Mucosa of stomach (tissue), 1 donor: ENCODE results near the gene NF1.
"Not testable (repeated sequence)": the region's sequence is repeated elsewhere in the genome, so short reads cannot be mapped to it uniquely, and the experiment has no call there.

Experiments used
- H3K27me3 ChIP-seq: one replicate; pipeline ENCODE4 v1.7.0; 2013; ENCODE audit warnings: mild to moderate bottlenecking, low read length; ENCODE audit not compliant: control insufficient read depth, insufficient read depth
- H3K36me3 ChIP-seq: one replicate; pipeline ENCODE4 v1.7.0; 2013; ENCODE audit warnings: low read length; ENCODE audit not compliant: control insufficient read depth, insufficient read depth
- H3K4me1 ChIP-seq: one replicate; pipeline ENCODE4 v1.7.0; 2013; ENCODE audit warnings: mild to moderate bottlenecking, low read length; ENCODE audit not compliant: control insufficient read depth, insufficient read depth
- H3K4me3 ChIP-seq: one replicate; pipeline ENCODE4 v1.7.0; 2013; ENCODE audit warnings: low read length
- H3K9ac ChIP-seq: one replicate; pipeline ENCODE4 v1.7.0; 2013; ENCODE audit warnings: mild to moderate bottlenecking, low read length, moderate library complexity
- H3K9me3 ChIP-seq: one replicate; pipeline ENCODE4 v1.7.0; 2013; ENCODE audit warnings: mild to moderate bottlenecking, low read length, moderate library complexity; ENCODE audit not compliant: control insufficient read depth
- donor health status: Pancreatic carcinoma.

The NF1 gene

GRCh38 chr17:31167111-31167510, 72.3 kb downstream of the NF1 start:
- no peaks in the 10 kb centered on the region for H3K36me3 ChIP-seq
- H3K27me3 ChIP-seq: no peaks in the 10 kb centered on the region
- H3K9me3 ChIP-seq: no peaks in the 10 kb centered on the region
- no peak overlapping the region for H3K9ac ChIP-seq
- H3K4me3 ChIP-seq: no peak overlapping the region
- H3K4me1 ChIP-seq: no peaks in the 10 kb centered on the region

GRCh38 chr17:31171701-31172100, 76.9 kb downstream of the NF1 start:
- Histone ChIP-seq H3K9me3 (no peaks in the 10 kb centered on the region), H3K36me3 (no peaks in the 10 kb centered on the region), H3K27me3 (no peaks in the 10 kb centered on the region), H3K9ac (no peak overlapping the region), H3K4me3 (no peak overlapping the region), H3K4me1 (no peaks in the 10 kb centered on the region)

GRCh38 chr17:31172388-31172787, 77.6 kb downstream of the NF1 start:
- Histone ChIP-seq H3K27me3 (no peaks in the 10 kb centered on the region), H3K36me3 (no peaks in the 10 kb centered on the region), H3K9ac (no peak overlapping the region), H3K4me1 (no peaks in the 10 kb centered on the region), H3K9me3 (no peaks in the 10 kb centered on the region), H3K4me3 (no peak overlapping the region)

DNA sequence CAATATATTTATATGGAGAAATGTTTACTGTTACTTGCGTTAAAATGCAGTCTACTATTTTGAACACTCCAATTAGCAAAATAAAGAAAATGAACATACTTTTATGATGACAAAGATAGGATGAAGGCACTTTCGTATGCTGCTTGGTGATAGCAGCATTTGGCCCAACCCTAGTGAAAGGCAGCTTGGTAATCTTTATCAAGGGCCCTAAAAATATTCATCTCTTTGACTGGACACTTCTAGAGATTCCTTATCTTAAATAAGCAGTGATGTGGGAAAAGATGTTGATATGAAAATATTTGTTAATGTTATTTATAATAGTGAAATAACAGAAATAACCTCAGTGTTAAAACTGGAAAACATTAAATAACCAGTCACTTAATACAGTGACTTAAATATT, 79.4 kb downstream of the NF1 start:
- Histone ChIP-seq H3K36me3 (no peaks in the 10 kb centered on the region), H3K27me3 (no peaks in the 10 kb centered on the region), H3K4me3 (no peak overlapping the region), H3K9ac (no peak overlapping the region), H3K4me1 (no peaks in the 10 kb centered on the region), H3K9me3 (no peaks in the 10 kb centered on the region)

GRCh38 chr17:31175237-31175636, 80.5 kb downstream of the NF1 start:
- H3K9me3 ChIP-seq: no peaks in the 10 kb centered on the region
- no peak overlapping the region for H3K4me3 ChIP-seq
- H3K27me3 ChIP-seq: no peaks in the 10 kb centered on the region
- no peak overlapping the region for H3K9ac ChIP-seq
- H3K36me3 ChIP-seq: no peaks in the 10 kb centered on the region
- no peaks in the 10 kb centered on the region for H3K4me1 ChIP-seq

DNA sequence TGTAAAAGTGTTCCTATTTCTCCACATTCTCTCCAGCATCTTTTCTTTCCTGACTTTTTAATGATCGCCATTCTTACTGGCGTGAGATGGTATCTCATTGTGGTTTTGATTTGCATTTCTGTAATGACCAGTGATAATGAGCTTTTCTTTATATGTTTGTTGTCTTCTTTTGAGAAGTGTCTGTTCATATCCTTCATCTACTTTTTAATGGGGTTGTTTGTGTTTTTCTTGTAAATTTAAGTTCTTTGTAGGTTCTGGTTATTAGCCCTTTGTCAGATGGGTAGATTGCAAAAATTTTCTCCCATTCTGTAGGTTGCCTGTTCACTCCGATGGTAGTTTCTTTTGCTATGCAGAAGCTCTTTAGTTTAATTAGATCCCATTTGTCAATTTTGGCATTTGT, 81.4 kb downstream of the NF1 start:
- H3K36me3 ChIP-seq, H3K9me3 ChIP-seq, H3K27me3 ChIP-seq, H3K4me3 ChIP-seq, H3K9ac ChIP-seq, H3K4me1 ChIP-seq: not testable (repeated sequence)

DNA sequence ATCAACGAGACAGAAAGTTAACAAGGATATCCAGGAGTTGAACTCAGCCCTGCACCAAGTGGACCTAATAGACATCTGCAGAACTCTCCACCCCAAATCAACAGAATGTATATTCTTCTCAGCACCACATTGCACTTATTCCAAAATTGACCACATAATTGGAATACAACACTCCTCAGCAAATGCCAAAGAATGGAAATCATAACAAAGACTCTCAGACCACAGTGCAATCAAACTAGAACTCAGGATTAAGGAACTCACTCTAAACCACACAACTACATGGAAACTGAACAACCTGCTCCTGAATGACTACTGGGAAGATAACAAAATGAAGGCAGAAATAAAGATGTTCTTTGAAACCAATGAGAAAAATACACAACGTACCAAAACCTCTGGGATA, 84.2 kb downstream of the NF1 start:
- H3K9ac ChIP-seq, H3K4me3 ChIP-seq, H3K36me3 ChIP-seq, H3K9me3 ChIP-seq, H3K4me1 ChIP-seq, H3K27me3 ChIP-seq: not testable (repeated sequence)

GRCh38 chr17:31195305-31195704, 100.5 kb downstream of the NF1 start:
- Histone ChIP-seq H3K27me3 (no peaks in the 10 kb centered on the region), H3K4me3 (no peak overlapping the region), H3K9ac (no peak overlapping the region), H3K9me3 (no peaks in the 10 kb centered on the region), H3K4me1 (no peaks in the 10 kb centered on the region), H3K36me3 (no peaks in the 10 kb centered on the region)

- H3K9ac ChIP-seq: no peak overlapping the region
- no peaks in the 10 kb centered on the region for H3K4me1 ChIP-seq
- no peaks in the 10 kb centered on the region for H3K27me3 ChIP-seq
- no peaks in the 10 kb centered on the region for H3K9me3 ChIP-seq
- no peak overlapping the region for H3K4me3 ChIP-seq
- H3K36me3 ChIP-seq: no peaks in the 10 kb centered on the region
Observed at GRCh38 chr17:31198026-31198425, 103.2 kb downstream of the NF1 start.

- H3K4me1 ChIP-seq, H3K4me3 ChIP-seq, H3K27me3 ChIP-seq, H3K9ac ChIP-seq, H3K36me3 ChIP-seq, H3K9me3 ChIP-seq: not testable (repeated sequence)
Observed at GRCh38 chr17:31198666-31199065, 103.9 kb downstream of the NF1 start.

GRCh38 chr17:31200287-31200686, 105.5 kb downstream of the NF1 start:
- Histone ChIP-seq H3K4me1 (no peaks in the 10 kb centered on the region), H3K9me3 (no peaks in the 10 kb centered on the region), H3K9ac (no peak overlapping the region), H3K4me3 (no peak overlapping the region), H3K36me3 (no peaks in the 10 kb centered on the region), H3K27me3 (no peaks in the 10 kb centered on the region)

DNA sequence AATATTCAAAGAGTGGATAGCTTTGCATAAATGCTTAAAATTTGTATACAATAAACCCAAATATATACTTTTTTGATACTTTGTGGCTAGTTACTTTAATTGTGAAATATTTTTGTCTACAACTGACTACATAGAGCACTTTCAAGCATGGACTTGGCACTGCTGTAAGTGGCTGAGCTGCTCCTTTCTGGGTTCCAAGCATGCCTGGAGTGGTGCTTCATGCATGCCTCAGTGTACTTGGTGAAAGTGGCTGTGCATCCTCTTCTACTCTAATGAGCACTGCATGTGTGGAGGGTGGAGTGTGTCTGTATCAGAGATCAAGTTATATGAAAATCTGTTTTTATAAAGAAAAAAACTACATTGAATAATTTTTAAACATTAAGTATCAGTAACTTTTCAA, 108.2 kb downstream of the NF1 start:
- H3K36me3 ChIP-seq: no peaks in the 10 kb centered on the region
- no peaks in the 10 kb centered on the region for H3K9me3 ChIP-seq
- no peaks in the 10 kb centered on the region for H3K4me1 ChIP-seq
- H3K9ac ChIP-seq: no peak overlapping the region
- no peaks in the 10 kb centered on the region for H3K27me3 ChIP-seq
- H3K4me3 ChIP-seq: no peak overlapping the region

- Histone ChIP-seq H3K9ac (no peak overlapping the region), H3K4me3 (no peak overlapping the region), H3K27me3 (no peaks in the 10 kb centered on the region), H3K9me3 (no peaks in the 10 kb centered on the region), H3K36me3 (no peaks in the 10 kb centered on the region), H3K4me1 (no peaks in the 10 kb centered on the region)
Observed at GRCh38 chr17:31211352-31212012, 116.7 kb downstream of the NF1 start.
